Fibroblast of the aortic adventitia (primary cell): ENCODE data around the gene LIN54. TPM values are rescaled to one million over a fixed set of nuclear protein-coding genes. Genes with fewer than 3 reads are reported as not detected.
"Not testable (repeated sequence)": the region's sequence is repeated elsewhere in the genome, so short reads cannot be mapped to it uniquely, and the experiment has no call there.

Experiments used
- DNase-seq: peaks from one replicate; pipeline ENCODE4 v3.0.0-alpha.2; 2010; ENCODE audit warnings: low read depth
- H3K4me3 ChIP-seq: 2 replicates; pipeline ENCODE4 v1.5.1; 2011; ENCODE audit warnings: low read depth, mild to moderate bottlenecking, control low read depth, low read length, moderate library complexity
- CTCF ChIP-seq: IDR thresholded peaks from 2 replicates; pipeline ENCODE4 v1.5.1; 2011; ENCODE audit warnings: mild to moderate bottlenecking, low read length, control low read depth, inconsistent platforms; ENCODE audit not compliant: insufficient read depth
- total RNA-seq: library from RNA; depleted of rRNA; stranded (reverse); fragments of >200 nt; gene quantifications from 2 replicates; pipeline ENCODE4 v1.2.3, GENCODE V29; 2012; ENCODE audit warnings: low replicate concordance

The LIN54 gene
- total RNA-seq, 1 donor, result 42.5 TPM

DNA sequence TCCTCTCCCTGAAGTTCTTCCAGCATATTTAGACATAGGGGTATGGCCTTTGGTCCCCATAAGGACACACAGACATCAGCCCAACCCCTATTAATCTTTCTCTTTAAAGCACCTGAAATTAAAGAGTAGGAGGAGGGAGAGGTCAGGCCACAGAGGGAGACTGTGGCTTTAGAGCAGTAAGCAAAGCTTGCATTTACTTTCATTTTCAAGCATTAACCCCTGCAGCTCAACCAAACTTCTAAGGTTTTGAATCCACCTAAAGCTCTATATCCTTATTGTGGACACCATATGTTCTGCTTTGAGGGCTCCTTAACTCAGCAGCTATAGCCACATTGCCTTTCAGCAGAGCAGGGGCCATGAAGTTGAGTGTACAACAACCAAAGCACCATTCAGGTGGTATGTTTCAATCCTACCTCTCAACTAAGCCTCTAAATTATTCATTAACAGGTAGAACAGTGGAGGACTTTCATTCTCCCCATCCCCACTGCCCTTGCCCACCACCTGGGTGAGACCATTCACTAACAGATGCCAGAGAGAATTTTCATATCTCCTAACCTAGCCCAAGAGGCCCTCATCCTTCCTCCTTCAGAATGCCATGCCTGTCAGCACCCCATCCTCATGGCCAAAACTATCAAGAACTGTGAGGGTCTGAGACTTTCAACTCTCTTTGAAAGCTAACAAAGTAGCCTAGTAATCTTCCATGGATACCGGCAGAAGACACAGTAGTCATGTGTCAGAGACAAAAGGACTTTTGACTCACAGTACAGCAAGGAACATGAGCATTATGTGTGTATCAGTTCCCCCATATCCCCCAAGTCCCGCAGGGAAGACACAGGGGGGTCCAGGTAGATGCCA, 20.8 kb downstream of the LIN54 start:
- peak overlapping the region; percentile 32 for H3K4me3 ChIP-seq
- TF ChIP-seq CTCF, result no peak
- peak; percentile 25 for DNase-seq

DNA sequence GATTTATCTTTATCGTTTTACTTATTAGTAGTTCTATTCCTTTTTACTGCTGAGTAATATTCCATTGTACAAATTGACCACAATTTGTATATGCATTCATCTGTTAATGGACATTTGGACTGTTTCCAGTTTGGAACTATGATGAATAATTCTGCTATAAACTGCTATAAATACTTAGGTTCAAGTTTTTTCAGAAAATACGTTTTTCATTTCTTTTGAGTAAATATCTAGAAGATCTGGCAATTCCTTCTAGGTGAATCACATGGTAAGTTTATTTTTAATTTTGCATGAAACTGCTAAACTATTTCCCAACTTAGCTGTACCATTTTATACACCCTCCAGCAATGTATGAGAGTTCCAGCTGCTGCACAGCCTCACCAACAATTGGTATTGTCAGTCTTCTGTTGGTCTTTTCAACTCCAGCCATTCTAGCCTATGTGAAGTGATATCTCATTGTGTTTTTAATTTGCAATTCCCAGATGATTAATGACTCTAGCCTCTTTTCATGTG, 22.2 kb downstream of the LIN54 start:
- no peak for TF ChIP-seq CTCF
- DNase-seq, result peak; percentile 88
- no peak overlapping the region for H3K4me3 ChIP-seq

DNA sequence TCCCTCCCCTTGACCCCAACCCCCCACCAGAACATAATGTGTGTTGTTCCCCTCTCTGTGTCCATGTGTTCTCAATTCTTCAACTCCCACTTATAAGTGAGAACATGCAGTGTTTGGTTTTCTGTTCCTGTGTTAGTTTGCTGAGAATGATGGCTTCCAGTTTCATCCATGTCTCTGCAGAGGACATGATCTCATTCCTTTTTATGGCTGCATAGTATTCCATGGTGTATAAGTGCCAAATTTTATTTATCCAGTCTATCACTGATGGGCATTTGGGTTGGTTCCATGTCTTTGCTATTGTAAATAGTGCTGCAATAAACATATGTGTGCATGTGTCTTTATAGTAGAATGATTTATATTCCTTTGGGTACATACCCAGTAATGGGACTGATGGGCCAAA, 23.1 kb downstream of the LIN54 start:
- H3K4me3 ChIP-seq, DNase-seq: not testable (repeated sequence)

- TF ChIP-seq CTCF, result no peak
- peak; percentile 35 for DNase-seq
- H3K4me3 ChIP-seq, result no peak overlapping the region
These were observed 26.2 kb downstream of the LIN54 start for GRCh38 chr4:82984459-82984858.

- TF ChIP-seq CTCF, result no peak
- H3K4me3 ChIP-seq, result no peak overlapping the region
- DNase-seq, result no peak
These were observed 27.2 kb downstream of the LIN54 start for GRCh38 chr4:82983444-82983843.

GRCh38 chr4:82981138-82981537, 29.5 kb downstream of the LIN54 start:
- DNase-seq, result no peak
- no peak overlapping the region for H3K4me3 ChIP-seq
- TF ChIP-seq CTCF, result no peak

- no peak for TF ChIP-seq CTCF
- DNase-seq, result peak; percentile 71
- H3K4me3 ChIP-seq, result no peak overlapping the region
These were observed 34.8 kb downstream of the LIN54 start for GRCh38 chr4:82975792-82976191.
